ENCODE results near the gene SLC39A2. TPM values are rescaled to one million over a fixed set of nuclear protein-coding genes. Genes with fewer than 3 reads are reported as not detected.
A peak's percentile ranks its signal among the peaks of the same experiment; 100 is the strongest.

SLC39A2 gene
- total and polyA plus RNA-seq, 2 experiments from 2014 or later, result not detected

- H3K4me2 ChIP-seq, result peak overlapping the region; percentile 97
Measured at GRCh38 chr14:21026274-21026987, 27.3 kb downstream of the SLC39A2 start.

More at GRCh38 chr14:21026274-21026987, 27.3 kb downstream of the SLC39A2 start:
- Histone ChIP-seq H3K9me2 (ENCODE audit: insufficient read depth) (peaks cover 6% of the 10 kb centered on the region; the same call in 1 of the 2 replicates), H3K79me2 (replicated peaks; ENCODE audit: insufficient read depth) (no peaks in the 10 kb centered on the region; the same call in 1 of the 2 replicates), H3K4me3 (peak overlapping the region; percentile 70), H2AFZ (peak overlapping the region; percentile 72), H3K27ac (ENCODE audit: low read depth) (peak overlapping the region; percentile 94), H4K20me1 (replicated peaks; ENCODE audit: insufficient read depth) (no peaks in the 10 kb centered on the region), H3K36me3 (ENCODE audit: insufficient read depth) (no peaks in the 10 kb centered on the region), H3F3A (replicated peaks; ENCODE audit: low read depth) (peaks cover 7% of the 10 kb centered on the region; the same call in 1 of the 2 replicates), H3K4me1 (ENCODE audit: insufficient read depth) (peaks cover 31% of the 10 kb centered on the region), H3K27me3 (ENCODE audit: insufficient read depth) (peaks cover 30% of the 10 kb centered on the region)
- H3K9me3 Mint-ChIP-seq, result no peaks in the 10 kb centered on the region; the same call in 2 of the 3 replicates
- peaks cover 11% of the 10 kb centered on the region for H3K36me3 Mint-ChIP-seq (ENCODE audit: low read depth)
- peaks cover 39% of the 10 kb centered on the region for H3K4me1 Mint-ChIP-seq
- DNase-seq (ENCODE audit: low spot score), result peak; percentile 42
- no peak for TF ChIP-seq POLR2AphosphoS5 (IDR thresholded peaks at IDR 0.05; ENCODE audit: low read depth)
- TF ChIP-seq ZNF114 (CRISPR knock-in tag; IDR thresholded peaks at IDR 0.05), result no peak
- no peak for TF ChIP-seq EZH2phosphoT487 (IDR thresholded peaks at IDR 0.05; ENCODE audit: unreplicated experiment)
- no peak for TF ChIP-seq NANOG (IDR thresholded peaks at IDR 0.05; ENCODE audit: borderline replicate concordance)
- TF ChIP-seq STAT1 (IDR thresholded peaks at IDR 0.05; ENCODE audit: unreplicated experiment), result no peak
- TF ChIP-seq ZNF331 (CRISPR knock-in tag; IDR thresholded peaks at IDR 0.05; ENCODE audit: low read depth), result no peak
- TF ChIP-seq JUNB (IDR thresholded peaks at IDR 0.05; ENCODE audit: unreplicated experiment), result no peak
- TF ChIP-seq ZNF462 (CRISPR knock-in tag; IDR thresholded peaks at IDR 0.05), result no peak
- TF ChIP-seq CTCF (conservative IDR thresholded peaks at IDR 0.05; ENCODE audit: low read depth in 2 of 2), result no peak
- TF ChIP-seq EZH2 (IDR thresholded peaks at IDR 0.05; ENCODE audit: low read depth, unreplicated experiment), result no peak
- TF ChIP-seq REST (IDR thresholded peaks at IDR 0.05; ENCODE audit: unreplicated experiment), result no peak
- TF ChIP-seq, protein P1, sequence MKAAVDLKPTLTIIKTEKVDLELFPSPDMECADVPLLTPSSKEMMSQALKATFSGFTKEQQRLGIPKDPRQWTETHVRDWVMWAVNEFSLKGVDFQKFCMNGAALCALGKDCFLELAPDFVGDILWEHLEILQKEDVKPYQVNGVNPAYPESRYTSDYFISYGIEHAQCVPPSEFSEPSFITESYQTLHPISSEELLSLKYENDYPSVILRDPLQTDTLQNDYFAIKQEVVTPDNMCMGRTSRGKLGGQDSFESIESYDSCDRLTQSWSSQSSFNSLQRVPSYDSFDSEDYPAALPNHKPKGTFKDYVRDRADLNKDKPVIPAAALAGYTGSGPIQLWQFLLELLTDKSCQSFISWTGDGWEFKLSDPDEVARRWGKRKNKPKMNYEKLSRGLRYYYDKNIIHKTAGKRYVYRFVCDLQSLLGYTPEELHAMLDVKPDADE (IDR thresholded peaks at IDR 0.05), result no peak
- no peak for TF ChIP-seq CREB1 (CRISPR knock-in tag; IDR thresholded peaks at IDR 0.05; ENCODE audit: low read depth)
- peak overlapping the region; percentile 91 for H3K4me3 Mint-ChIP-seq
- H3K27ac Mint-ChIP-seq, result peak overlapping the region; percentile 77
- ATAC-seq, result 0 out of 3 replicates have a peak, but pooled peaks have one; percentile 0
- H3K27me3 Mint-ChIP-seq (ENCODE audit: insufficient read depth, low read depth, poor library complexity), result peaks cover 28% of the 10 kb centered on the region
